Measurements from ENCODE around the gene CXCL11.
"Not testable (repeated sequence)": the region's sequence is repeated elsewhere in the genome, so short reads cannot be mapped to it uniquely, and the experiment has no call there.

The CXCL11 gene

GRCh38 chr4:76001700-76002099, 34.2 kb downstream of the CXCL11 start:
- H3K9ac ChIP-seq (ENCODE audit: low read depth, low read length), result no peak overlapping the region
- H3K4me1 ChIP-seq (ENCODE audit: insufficient read depth, low read length), result no peaks in the 10 kb centered on the region
- no peaks in the 10 kb centered on the region for H3K36me3 ChIP-seq (ENCODE audit: insufficient read depth, low read length)
- H3K9me3 ChIP-seq (ENCODE audit: control insufficient read depth, insufficient read depth, low read length), result no peaks in the 10 kb centered on the region

GRCh38 chr4:76000279-76000678, 35.6 kb downstream of the CXCL11 start:
- Histone ChIP-seq H3K9me3 (ENCODE audit: control insufficient read depth, insufficient read depth, low read length) (no peaks in the 10 kb centered on the region), H3K9ac (ENCODE audit: low read depth, low read length) (no peak overlapping the region), H3K4me1 (ENCODE audit: insufficient read depth, low read length) (no peaks in the 10 kb centered on the region), H3K36me3 (ENCODE audit: insufficient read depth, low read length) (no peaks in the 10 kb centered on the region)

GRCh38 chr4:75998525-75999147, 37.2 kb downstream of the CXCL11 start:
- not testable (repeated sequence) for H3K9me3 ChIP-seq (ENCODE audit: control insufficient read depth, insufficient read depth, low read length); H3K36me3 ChIP-seq (ENCODE audit: insufficient read depth, low read length); H3K9ac ChIP-seq (ENCODE audit: low read depth, low read length); H3K4me1 ChIP-seq (ENCODE audit: insufficient read depth, low read length)

GRCh38 chr4:75997946-75998345, 37.9 kb downstream of the CXCL11 start:
- H3K9me3 ChIP-seq (ENCODE audit: control insufficient read depth, insufficient read depth, low read length), result no peaks in the 10 kb centered on the region

DNA sequence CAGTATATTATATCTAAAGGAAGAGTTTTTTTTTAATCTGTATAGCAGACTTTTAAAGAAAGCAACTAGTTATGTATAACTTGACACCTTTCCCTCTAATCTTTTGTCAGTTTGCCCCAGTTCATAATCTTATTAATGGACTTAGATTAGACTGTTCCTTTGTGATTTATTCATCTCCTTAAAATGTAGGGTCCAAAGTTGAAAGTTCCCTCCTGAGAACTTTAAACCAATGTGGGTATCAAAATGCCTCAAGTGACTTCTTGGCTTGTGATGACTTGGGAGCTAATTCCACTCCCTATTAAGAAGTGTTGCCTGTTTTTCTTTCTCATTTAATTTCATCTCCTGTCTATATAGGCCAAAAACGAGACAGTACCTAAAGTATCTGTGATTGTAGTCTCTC, 38.8 kb downstream of the CXCL11 start:
- no peak overlapping the region for H3K9ac ChIP-seq (ENCODE audit: low read depth, low read length)
- H3K9me3 ChIP-seq (ENCODE audit: control insufficient read depth, insufficient read depth, low read length), result no peaks in the 10 kb centered on the region
- H3K36me3 ChIP-seq (ENCODE audit: insufficient read depth, low read length), result no peaks in the 10 kb centered on the region
- no peaks in the 10 kb centered on the region for H3K4me1 ChIP-seq (ENCODE audit: insufficient read depth, low read length)

More at GRCh38 chr4:75997946-75998345, 37.9 kb downstream of the CXCL11 start:
- H3K36me3 ChIP-seq (ENCODE audit: insufficient read depth, low read length), result no peaks in the 10 kb centered on the region
- no peak overlapping the region for H3K9ac ChIP-seq (ENCODE audit: low read depth, low read length)
- no peaks in the 10 kb centered on the region for H3K4me1 ChIP-seq (ENCODE audit: insufficient read depth, low read length)

DNA sequence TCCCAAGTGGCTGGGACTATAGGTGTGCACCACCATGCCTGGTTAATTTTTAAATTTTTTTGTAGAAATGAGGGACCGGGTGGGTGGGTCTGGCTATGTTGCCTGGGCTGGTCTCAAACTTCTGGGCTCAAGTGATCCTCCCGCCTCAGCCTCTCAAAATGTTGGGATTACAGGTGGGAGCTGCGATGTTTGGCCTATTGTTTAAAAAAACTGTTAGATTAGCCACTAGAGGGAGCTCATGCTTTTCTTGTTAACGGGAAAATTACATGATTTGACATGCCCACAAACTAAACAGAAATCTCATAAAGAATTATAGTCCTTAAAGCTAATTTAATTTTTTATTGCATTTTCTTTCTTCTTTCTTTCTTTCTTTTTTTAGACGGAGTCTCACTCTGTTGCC, 40.1 kb downstream of the CXCL11 start:
- H3K36me3 ChIP-seq (ENCODE audit: insufficient read depth, low read length), result no peaks in the 10 kb centered on the region
- no peaks in the 10 kb centered on the region for H3K9me3 ChIP-seq (ENCODE audit: control insufficient read depth, insufficient read depth, low read length)
- H3K9ac ChIP-seq (ENCODE audit: low read depth, low read length), result no peak overlapping the region
- no peaks in the 10 kb centered on the region for H3K4me1 ChIP-seq (ENCODE audit: insufficient read depth, low read length)

- Histone ChIP-seq H3K9me3 (ENCODE audit: control insufficient read depth, insufficient read depth, low read length) (no peaks in the 10 kb centered on the region), H3K4me1 (ENCODE audit: insufficient read depth, low read length) (peaks cover 8% of the 10 kb centered on the region; the same call in 1 of the 2 replicates), H3K36me3 (ENCODE audit: insufficient read depth, low read length) (no peaks in the 10 kb centered on the region), H3K9ac (ENCODE audit: low read depth, low read length) (no peak overlapping the region)
Measured at GRCh38 chr4:75992462-75992861, 43.4 kb downstream of the CXCL11 start.

DNA sequence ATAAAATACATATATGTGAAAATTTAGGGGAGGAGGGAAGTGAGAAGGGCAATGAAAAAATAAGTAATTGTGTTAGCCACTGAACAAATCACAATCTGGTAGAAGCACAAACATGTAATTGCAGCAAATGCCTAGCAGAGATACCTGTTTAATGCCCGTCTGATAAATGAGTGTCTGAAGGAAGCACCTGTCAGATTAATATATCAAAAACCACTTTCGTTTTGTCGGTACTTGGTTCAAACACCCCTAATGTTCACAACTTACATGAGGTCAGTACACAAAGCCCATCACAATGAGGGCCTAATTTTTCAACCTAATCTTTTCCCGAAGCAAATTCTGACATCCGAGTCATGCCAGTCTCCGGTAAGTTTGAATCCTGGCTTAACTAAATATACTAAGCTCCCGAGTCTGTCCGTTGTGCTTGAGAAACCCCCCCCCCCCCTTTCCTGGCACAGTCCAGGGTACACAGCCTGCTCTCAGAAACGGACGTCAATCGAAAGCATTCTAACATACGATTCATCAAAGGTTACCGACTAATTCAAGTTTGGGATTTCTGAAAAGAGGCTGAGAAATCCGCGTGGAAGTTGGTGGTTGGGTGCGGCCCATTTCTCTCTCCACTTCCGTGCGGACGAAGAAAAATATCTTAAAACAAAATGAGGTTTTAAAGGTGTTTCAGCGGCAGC, 45.9 kb downstream of the CXCL11 start:
- Histone ChIP-seq H3K4me1 (ENCODE audit: insufficient read depth, low read length) (peaks cover 8% of the 10 kb centered on the region; the same call in 1 of the 2 replicates), H3K36me3 (ENCODE audit: insufficient read depth, low read length) (no peaks in the 10 kb centered on the region), H3K9ac (ENCODE audit: low read depth, low read length) (peak overlapping the region; percentile 91), H3K9me3 (ENCODE audit: control insufficient read depth, insufficient read depth, low read length) (no peaks in the 10 kb centered on the region)

DNA sequence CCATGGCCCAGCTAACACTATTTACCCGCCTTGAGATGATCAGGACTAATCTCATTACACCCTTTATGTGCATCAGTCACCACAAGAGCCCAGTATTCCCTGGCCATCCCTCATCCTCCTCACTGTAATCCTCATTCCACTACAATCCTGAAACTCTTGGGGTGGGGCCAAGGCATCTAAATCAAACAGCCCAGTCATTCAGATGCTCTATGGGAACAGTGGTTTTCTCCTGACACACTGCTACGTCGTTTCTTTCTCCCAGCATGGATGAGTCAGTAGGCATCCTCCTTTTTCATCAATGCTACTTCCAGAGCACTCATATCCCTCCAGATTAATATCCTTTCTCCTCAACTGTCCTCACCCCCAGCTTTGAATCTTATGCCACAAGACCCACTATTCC, 50.8 kb downstream of the CXCL11 start:
- Histone ChIP-seq H3K9me3 (ENCODE audit: control insufficient read depth, insufficient read depth, low read length) (no peaks in the 10 kb centered on the region), H3K9ac (ENCODE audit: low read depth, low read length) (no peak overlapping the region), H3K4me1 (ENCODE audit: insufficient read depth, low read length) (peaks cover 8% of the 10 kb centered on the region; the same call in 1 of the 2 replicates), H3K36me3 (ENCODE audit: insufficient read depth, low read length) (peaks cover 5% of the 10 kb centered on the region)

Measured in ES-I3 (cell line).